SU-DHL-6 (cell line): ENCODE results near the gene RGPD3.

Experiments
- H2AFZ ChIP-seq: fragments of 200-600 bp; sonication (generic); 2 replicates; pipeline ENCODE4 v1.6.1; 2014; ENCODE audit warnings: low read depth, mild to moderate bottlenecking, moderate library complexity, mixed read lengths, antibody characterized with exemption, low read length; ENCODE audit not compliant: severe bottlenecking
- H3F3A ChIP-seq: fragments of 200-600 bp; shearing (Covaris generic); 2 replicates; pipeline ENCODE4 v1.6.0; 2016; ENCODE audit warnings: antibody characterized with exemption, mild to moderate bottlenecking; ENCODE audit not compliant: insufficient read depth
- H3K27ac ChIP-seq: fragments of 200-600 bp; sonication (generic); 2 replicates; pipeline ENCODE4 v1.5.1; 2016; ENCODE audit warnings: low read depth, mild to moderate bottlenecking, low read length, moderate library complexity, mixed read lengths
- H3K27me3 ChIP-seq: fragments of 200-600 bp; sonication (generic), shearing (Covaris generic); 2 replicates; pipeline ENCODE4 v1.6.0; 2014; ENCODE audit warnings: mild to moderate bottlenecking, low read length
- H3K36me3 ChIP-seq: fragments of 200-600 bp; sonication (generic); 2 replicates; pipeline ENCODE4 v1.6.1; 2014; ENCODE audit warnings: mild to moderate bottlenecking, low read length, mixed read lengths
- H3K4me2 ChIP-seq: fragments of 300-600, 200-600 bp; shearing (Covaris generic), sonication (generic); 2 replicates; pipeline ENCODE4 v1.6.0; 2014; ENCODE audit warnings: low read length, low read depth, mild to moderate bottlenecking; ENCODE audit not compliant: poor library complexity, severe bottlenecking
- H3K4me3 ChIP-seq: fragments of 200-600 bp; sonication (generic); 2 replicates; pipeline ENCODE4 v1.5.1; 2014; ENCODE audit warnings: antibody characterized with exemption, low read length, mild to moderate bottlenecking, mixed read lengths; ENCODE audit not compliant: insufficient read depth, poor library complexity, severe bottlenecking
- H3K79me2 ChIP-seq: fragments of 200-600 bp; sonication (generic); 2 replicates; pipeline ENCODE4 v1.6.1; 2014; ENCODE audit warnings: mild to moderate bottlenecking, low read length, moderate library complexity; ENCODE audit not compliant: insufficient read depth
- H3K9ac ChIP-seq: fragments of 200-600 bp; sonication (generic); 2 replicates; pipeline ENCODE4 v1.7.0; 2014; ENCODE audit warnings: mild to moderate bottlenecking, low read length
- H3K9me2 ChIP-seq: fragments of 200-600 bp; sonication (generic); replicated peaks from 2 replicates; pipeline ENCODE4 v1.6.1; 2014; ENCODE audit warnings: low read length; ENCODE audit not compliant: insufficient read depth
- H3K9me3 ChIP-seq: fragments of 200-600 bp; sonication (generic); 2 replicates; pipeline ENCODE4 v1.6.1; 2014; ENCODE audit warnings: low read length, mixed read lengths; ENCODE audit not compliant: insufficient read depth
- H4K20me1 ChIP-seq: fragments of 200-600 bp; sonication (generic); 2 replicates; pipeline ENCODE4 v1.6.1; 2014; ENCODE audit warnings: low read depth, mild to moderate bottlenecking, antibody characterized with exemption, low read length, moderate library complexity, mixed read lengths
- EZH2phosphoT487 ChIP-seq: fragments of 200-600 bp; sonication (generic), shearing (Covaris generic); conservative IDR thresholded peaks from 2 replicates; pipeline ENCODE4 v1.6.1; 2018; ENCODE audit warnings: mild to moderate bottlenecking, antibody characterized with exemption, low read length, moderate library complexity, mixed read lengths
- TF ChIP-seq, protein P1 (sequence below): fragments of 200-600 bp; sonication (generic); IDR thresholded peaks from one replicate; pipeline ENCODE4 v1.5.1; 2017; ENCODE audit warnings: antibody characterized with exemption, mild to moderate bottlenecking, low read length, moderate library complexity; ENCODE audit not compliant: insufficient read depth, poor library complexity, severe bottlenecking

RGPD3 gene

GRCh38 chr2:106362789-106363188 is 105.4 kb downstream of the RGPD3 start:
- Histone ChIP-seq H3K79me2 (no peaks in the 10 kb centered on the region), H3F3A (no peaks in the 10 kb centered on the region), H3K4me3 (no peak overlapping the region), H4K20me1 (no peaks in the 10 kb centered on the region), H3K9me2 (no peaks in the 10 kb centered on the region), H3K9ac (no peak overlapping the region), H3K4me2 (no peak overlapping the region), H3K36me3 (no peaks in the 10 kb centered on the region), H2AFZ (no peak overlapping the region), H3K27ac (no peak overlapping the region), H3K27me3 (no peaks in the 10 kb centered on the region), H3K9me3 (no peaks in the 10 kb centered on the region)
- TF ChIP-seq EZH2phosphoT487, result no peak
- TF ChIP-seq, protein P1, sequence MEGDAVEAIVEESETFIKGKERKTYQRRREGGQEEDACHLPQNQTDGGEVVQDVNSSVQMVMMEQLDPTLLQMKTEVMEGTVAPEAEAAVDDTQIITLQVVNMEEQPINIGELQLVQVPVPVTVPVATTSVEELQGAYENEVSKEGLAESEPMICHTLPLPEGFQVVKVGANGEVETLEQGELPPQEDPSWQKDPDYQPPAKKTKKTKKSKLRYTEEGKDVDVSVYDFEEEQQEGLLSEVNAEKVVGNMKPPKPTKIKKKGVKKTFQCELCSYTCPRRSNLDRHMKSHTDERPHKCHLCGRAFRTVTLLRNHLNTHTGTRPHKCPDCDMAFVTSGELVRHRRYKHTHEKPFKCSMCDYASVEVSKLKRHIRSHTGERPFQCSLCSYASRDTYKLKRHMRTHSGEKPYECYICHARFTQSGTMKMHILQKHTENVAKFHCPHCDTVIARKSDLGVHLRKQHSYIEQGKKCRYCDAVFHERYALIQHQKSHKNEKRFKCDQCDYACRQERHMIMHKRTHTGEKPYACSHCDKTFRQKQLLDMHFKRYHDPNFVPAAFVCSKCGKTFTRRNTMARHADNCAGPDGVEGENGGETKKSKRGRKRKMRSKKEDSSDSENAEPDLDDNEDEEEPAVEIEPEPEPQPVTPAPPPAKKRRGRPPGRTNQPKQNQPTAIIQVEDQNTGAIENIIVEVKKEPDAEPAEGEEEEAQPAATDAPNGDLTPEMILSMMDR, result no peak

GRCh38 chr2:106359512-106359911 is 108.7 kb downstream of the RGPD3 start:
- H3K27me3 ChIP-seq, result no peaks in the 10 kb centered on the region
- H3K9me2 ChIP-seq, result no peaks in the 10 kb centered on the region
- H4K20me1 ChIP-seq, result no peaks in the 10 kb centered on the region
- H3F3A ChIP-seq, result no peaks in the 10 kb centered on the region
- no peaks in the 10 kb centered on the region for H3K36me3 ChIP-seq
- no peak overlapping the region for H3K27ac ChIP-seq
- no peak overlapping the region for H2AFZ ChIP-seq
- no peaks in the 10 kb centered on the region for H3K9me3 ChIP-seq
- no peak overlapping the region for H3K4me3 ChIP-seq
- TF ChIP-seq, protein P1, result no peak
- TF ChIP-seq EZH2phosphoT487, result no peak
- H3K79me2 ChIP-seq, result no peaks in the 10 kb centered on the region
- no peak overlapping the region for H3K9ac ChIP-seq
- H3K4me2 ChIP-seq, result no peak overlapping the region

- Histone ChIP-seq H3K9ac (no peak overlapping the region), H3K4me3 (no peak overlapping the region), H3K27me3 (no peaks in the 10 kb centered on the region), H3K36me3 (no peaks in the 10 kb centered on the region), H3K9me3 (no peaks in the 10 kb centered on the region), H3K4me2 (no peak overlapping the region), H3K27ac (no peak overlapping the region), H3K79me2 (no peaks in the 10 kb centered on the region), H4K20me1 (no peaks in the 10 kb centered on the region), H2AFZ (no peak overlapping the region), H3K9me2 (no peaks in the 10 kb centered on the region), H3F3A (no peaks in the 10 kb centered on the region)
- no peak for TF ChIP-seq EZH2phosphoT487
- TF ChIP-seq, protein P1, result no peak
Observed at GRCh38 chr2:106358521-106358920, 109.7 kb downstream of the RGPD3 start.

DNA sequence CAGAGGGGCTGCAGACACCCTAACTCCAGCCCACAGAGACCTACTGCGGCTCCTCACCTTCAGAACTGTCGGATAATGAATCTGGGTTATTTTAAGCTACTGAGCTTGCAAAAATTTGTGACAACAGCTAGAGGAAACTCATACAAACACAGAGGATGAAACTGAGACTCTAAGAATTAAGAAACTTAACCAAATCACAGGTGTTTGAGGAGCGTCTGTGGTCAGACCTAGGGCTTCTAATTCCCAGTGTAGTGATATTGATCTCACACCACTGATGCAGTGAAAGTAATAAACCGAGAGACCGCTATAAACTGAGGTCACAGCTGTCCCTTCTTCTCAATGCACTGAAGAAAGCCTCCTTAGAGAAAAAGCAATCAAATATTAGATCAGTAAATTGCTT is 110.1 kb downstream of the RGPD3 start:
- no peaks in the 10 kb centered on the region for H4K20me1 ChIP-seq
- H3K4me3 ChIP-seq, result no peak overlapping the region
- H3K9me2 ChIP-seq, result no peaks in the 10 kb centered on the region
- no peak for TF ChIP-seq EZH2phosphoT487
- TF ChIP-seq, protein P1, result no peak
- H2AFZ ChIP-seq, result no peak overlapping the region
- no peaks in the 10 kb centered on the region for H3F3A ChIP-seq
- no peaks in the 10 kb centered on the region for H3K27me3 ChIP-seq
- H3K9me3 ChIP-seq, result no peaks in the 10 kb centered on the region
- H3K9ac ChIP-seq, result no peak overlapping the region
- H3K27ac ChIP-seq, result no peak overlapping the region
- H3K36me3 ChIP-seq, result no peaks in the 10 kb centered on the region
- no peak overlapping the region for H3K4me2 ChIP-seq
- H3K79me2 ChIP-seq, result no peaks in the 10 kb centered on the region
